Activated B cell treated with CpG ODN at 0.5 μM for 24 hours (primary cell): Measurements from ENCODE around the gene DAB2. TPM values are rescaled to one million over a fixed set of nuclear protein-coding genes. Genes with fewer than 3 reads are reported as not detected.
"Not testable (repeated sequence)": the region's sequence is repeated elsewhere in the genome, so short reads cannot be mapped to it uniquely, and the experiment has no call there.

Experiments
- ATAC-seq: fragments of 200-7000 bp; cut with Tn5 transposase; one replicate; pipeline ENCODE4 v1.10.0; 2021; ENCODE audit warnings: low read depth, mild to moderate bottlenecking, moderate library complexity
- CTCF ChIA-PET: fragments of 350-600 bp; sonication (Branson Sonifier 250); formaldehyde crosslinking; loops from one replicate; lab custom pipeline; 2021; ENCODE audit warnings: antibody characterized with exemption; lab: Charles Lee
- POLR2A ChIA-PET: fragments of 350-600 bp; sonication (Branson Sonifier 250); formaldehyde crosslinking; loops from one replicate; lab custom pipeline; 2021; ENCODE audit warnings: antibody characterized with exemption; lab: Charles Lee
- DNase-seq: peaks from one replicate; pipeline ENCODE4 v3.0.0; 2022
- H3K27ac Mint-ChIP-seq: one replicate; pipeline ENCODE4 v1.8.0; 2020; ENCODE audit warnings: mixed read lengths
- H3K27me3 Mint-ChIP-seq: one replicate; pipeline ENCODE4 v1.8.0; 2021; ENCODE audit warnings: mixed read lengths
- H3K36me3 Mint-ChIP-seq: one replicate; pipeline ENCODE4 v1.8.0; 2021; ENCODE audit warnings: low read depth, mixed read lengths
- H3K4me1 Mint-ChIP-seq: one replicate; pipeline ENCODE4 v1.8.0; 2021; ENCODE audit warnings: mixed read lengths
- H3K4me3 Mint-ChIP-seq: one replicate; pipeline ENCODE4 v1.8.0; 2020; ENCODE audit warnings: mild to moderate bottlenecking, mixed read lengths
- H3K9me3 Mint-ChIP-seq: one replicate; pipeline ENCODE4 v1.8.0; 2020; ENCODE audit warnings: mixed read lengths
- CTCF ChIP-seq: fragments of 200-600 bp; IDR thresholded peaks from one replicate; pipeline ENCODE4 v1.8.0; 2022; ENCODE audit warnings: antibody characterized with exemption, mild to moderate bottlenecking
- intact Hi-C: fragments of 100-400 bp; cut with micrococcal nuclease; formaldehyde crosslinking; loops from one replicate; pipeline ENCODE4 v1.15.1; 2024
- total RNA-seq: library from RNA; stranded (reverse); gene quantifications from 2 replicates; pipeline ENCODE4 v1.2.3, GENCODE V29; 2022

DAB2 gene
- total RNA-seq, 1 donor from 2014 or later, result not detected

- DNase-seq, result no peak
- Mint-ChIP-seq H3K27me3 (peaks cover 7% of the 10 kb centered on the region), H3K9me3 (no peaks in the 10 kb centered on the region), H3K4me3 (no peak overlapping the region), H3K27ac (no peak overlapping the region), H3K36me3 (no peaks in the 10 kb centered on the region), H3K4me1 (no peaks in the 10 kb centered on the region)
- TF ChIP-seq CTCF, result no peak
- ChIA-PET POLR2A (no interaction called here), CTCF (no interaction called here)
- ATAC-seq, result no peak
- intact Hi-C loops, result no loop called here
Measured at GRCh38 chr5:39411985-39412384, 12.8 kb downstream of the DAB2 start.

- H3K4me3 Mint-ChIP-seq, result no peak overlapping the region
- no peak overlapping the region for H3K27ac Mint-ChIP-seq
- peaks cover 7% of the 10 kb centered on the region for H3K27me3 Mint-ChIP-seq
- intact Hi-C loops, result no loop called here
- ATAC-seq (no peak), DNase-seq (no peak)
- no peak for TF ChIP-seq CTCF
- no peaks in the 10 kb centered on the region for H3K36me3 Mint-ChIP-seq
- CTCF ChIA-PET, result no interaction called here
- POLR2A ChIA-PET, result no interaction called here
- no peaks in the 10 kb centered on the region for H3K4me1 Mint-ChIP-seq
- no peaks in the 10 kb centered on the region for H3K9me3 Mint-ChIP-seq
Measured at GRCh38 chr5:39411061-39411460, 13.7 kb downstream of the DAB2 start.

GRCh38 chr5:39409033-39409432, 15.7 kb downstream of the DAB2 start:
- H3K9me3 Mint-ChIP-seq, result no peaks in the 10 kb centered on the region
- intact Hi-C loops, result no loop called here
- peaks cover 5% of the 10 kb centered on the region for H3K27me3 Mint-ChIP-seq
- ATAC-seq (no peak), DNase-seq (no peak)
- CTCF ChIA-PET, result no interaction called here
- TF ChIP-seq CTCF, result no peak
- no peaks in the 10 kb centered on the region for H3K4me1 Mint-ChIP-seq
- H3K27ac Mint-ChIP-seq, result no peak overlapping the region
- no peaks in the 10 kb centered on the region for H3K36me3 Mint-ChIP-seq
- H3K4me3 Mint-ChIP-seq, result no peak overlapping the region
- POLR2A ChIA-PET, result no interaction called here

GRCh38 chr5:39405083-39405843, 19.5 kb downstream of the DAB2 start:
- H3K27ac Mint-ChIP-seq, result no peak overlapping the region
- intact Hi-C loops, result no loop called here
- ChIA-PET CTCF (no interaction called here), POLR2A (no interaction called here)
- peaks cover 1% of the 10 kb centered on the region for H3K27me3 Mint-ChIP-seq
- H3K9me3 Mint-ChIP-seq, result no peaks in the 10 kb centered on the region
- no peaks in the 10 kb centered on the region for H3K36me3 Mint-ChIP-seq
- no peak overlapping the region for H3K4me3 Mint-ChIP-seq
- TF ChIP-seq CTCF, result no peak
- no peak for DNase-seq
- ATAC-seq, result no peak
- no peaks in the 10 kb centered on the region for H3K4me1 Mint-ChIP-seq

- DNase-seq, CTCF ChIA-PET, intact Hi-C loops, H3K9me3 Mint-ChIP-seq, H3K4me1 Mint-ChIP-seq, H3K36me3 Mint-ChIP-seq, H3K4me3 Mint-ChIP-seq, ATAC-seq, POLR2A ChIA-PET, H3K27ac Mint-ChIP-seq, H3K27me3 Mint-ChIP-seq: not testable (repeated sequence)
Measured at GRCh38 chr5:39403761-39404160, 21.0 kb downstream of the DAB2 start.

GRCh38 chr5:39402140-39402539, 22.6 kb downstream of the DAB2 start:
- CTCF ChIA-PET, H3K27me3 Mint-ChIP-seq, POLR2A ChIA-PET, H3K9me3 Mint-ChIP-seq, DNase-seq, ATAC-seq, H3K36me3 Mint-ChIP-seq, H3K27ac Mint-ChIP-seq, intact Hi-C loops, H3K4me3 Mint-ChIP-seq, H3K4me1 Mint-ChIP-seq: not testable (repeated sequence)
